Parathyroid adenoma (tissue), 2 donors: ENCODE data around the gene PDE6H.
A peak's percentile ranks its signal among the peaks of the same experiment; 100 is the strongest.

ENCODE experiments used
- H2AFZ ChIP-seq: fragments of 300-600 bp; sonication (generic); one replicate; pipeline ENCODE4 v1.7.0; 2017; ENCODE audit warnings: antibody characterized with exemption, mild to moderate bottlenecking
- H3K27ac ChIP-seq: fragments of 300-600 bp; sonication (generic); one replicate; pipeline ENCODE4 v1.7.0; 2017
- H3K27me3 ChIP-seq: fragments of 300-600 bp; sonication (generic); one replicate; pipeline ENCODE4 v1.7.0; 2017; ENCODE audit warnings: low read length; ENCODE audit not compliant: control insufficient read depth, insufficient read depth
- H3K36me3 ChIP-seq: fragments of 300-600 bp; sonication (generic); one replicate; pipeline ENCODE4 v1.7.0; 2017; ENCODE audit warnings: low read length; ENCODE audit not compliant: control insufficient read depth, insufficient read depth
- H3K4me1 ChIP-seq: fragments of 300-600 bp; sonication (generic); one replicate; pipeline ENCODE4 v1.7.0; 2017; ENCODE audit warnings: control low read depth
- H3K4me2 ChIP-seq: fragments of 300-600 bp; sonication (generic); one replicate; pipeline ENCODE4 v1.7.0; 2017; ENCODE audit warnings: low read length
- H3K4me3 ChIP-seq: fragments of 300-600 bp; sonication (generic); one replicate; pipeline ENCODE4 v1.7.0; 2017; ENCODE audit warnings: low read depth, low read length
- H3K79me2 ChIP-seq: fragments of 300-600 bp; sonication (generic); one replicate; pipeline ENCODE4 v1.7.0; 2017; ENCODE audit warnings: control low read depth
- H3K9ac ChIP-seq: fragments of 300-600 bp; sonication (generic); one replicate; pipeline ENCODE4 v1.7.0; 2017; ENCODE audit warnings: mild to moderate bottlenecking
- H3K9me3 ChIP-seq: fragments of 300-600 bp; sonication (generic); one replicate; pipeline ENCODE4 v1.7.0; 2017; ENCODE audit warnings: low read length; ENCODE audit not compliant: control insufficient read depth
- TF ChIP-seq, protein P1 (sequence below): fragments of 300-600 bp; sonication (generic); IDR thresholded peaks from one replicate; pipeline ENCODE4 v1.7.0; 2017; ENCODE audit warnings: antibody characterized with exemption, mild to moderate bottlenecking
- donor health status: primary hyperparathyroidism.

The PDE6H gene

DNA sequence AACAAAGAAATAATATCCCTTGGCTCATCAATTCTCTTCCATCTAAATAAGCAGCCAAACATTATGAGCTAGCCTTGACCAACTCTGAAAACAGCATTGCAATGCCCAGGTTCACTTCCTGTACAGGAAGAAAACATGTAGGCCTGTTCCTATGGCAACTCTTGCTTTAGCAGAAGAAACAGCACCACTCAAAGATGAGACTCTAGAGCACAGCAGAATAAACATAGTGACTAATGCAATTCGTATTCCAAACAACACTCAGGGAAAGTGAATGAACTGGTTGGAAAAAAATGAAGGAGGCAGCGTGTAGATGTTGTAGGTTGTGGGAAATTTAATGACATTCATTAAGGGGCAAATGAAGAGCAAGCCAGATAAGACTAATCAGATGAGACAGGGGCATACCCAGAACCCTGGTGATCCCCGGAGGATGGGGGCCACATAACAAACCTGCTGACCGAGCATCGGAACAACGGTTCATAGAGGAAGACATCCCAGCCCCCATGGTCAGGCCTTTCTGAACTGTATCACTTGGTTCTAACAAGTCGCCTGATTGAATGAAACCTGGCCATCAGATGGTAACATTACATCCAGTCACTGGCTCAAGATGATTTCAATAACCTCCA is 20.4 kb upstream of the PDE6H start:
- TF ChIP-seq, protein P1, sequence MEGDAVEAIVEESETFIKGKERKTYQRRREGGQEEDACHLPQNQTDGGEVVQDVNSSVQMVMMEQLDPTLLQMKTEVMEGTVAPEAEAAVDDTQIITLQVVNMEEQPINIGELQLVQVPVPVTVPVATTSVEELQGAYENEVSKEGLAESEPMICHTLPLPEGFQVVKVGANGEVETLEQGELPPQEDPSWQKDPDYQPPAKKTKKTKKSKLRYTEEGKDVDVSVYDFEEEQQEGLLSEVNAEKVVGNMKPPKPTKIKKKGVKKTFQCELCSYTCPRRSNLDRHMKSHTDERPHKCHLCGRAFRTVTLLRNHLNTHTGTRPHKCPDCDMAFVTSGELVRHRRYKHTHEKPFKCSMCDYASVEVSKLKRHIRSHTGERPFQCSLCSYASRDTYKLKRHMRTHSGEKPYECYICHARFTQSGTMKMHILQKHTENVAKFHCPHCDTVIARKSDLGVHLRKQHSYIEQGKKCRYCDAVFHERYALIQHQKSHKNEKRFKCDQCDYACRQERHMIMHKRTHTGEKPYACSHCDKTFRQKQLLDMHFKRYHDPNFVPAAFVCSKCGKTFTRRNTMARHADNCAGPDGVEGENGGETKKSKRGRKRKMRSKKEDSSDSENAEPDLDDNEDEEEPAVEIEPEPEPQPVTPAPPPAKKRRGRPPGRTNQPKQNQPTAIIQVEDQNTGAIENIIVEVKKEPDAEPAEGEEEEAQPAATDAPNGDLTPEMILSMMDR = no peak
- Histone ChIP-seq H3K79me2 (no peaks in the 10 kb centered on the region), H3K36me3 (no peaks in the 10 kb centered on the region), H3K9ac (no peak overlapping the region), H3K9me3 (no peaks in the 10 kb centered on the region), H3K4me2 (no peak overlapping the region), H3K27me3 (no peaks in the 10 kb centered on the region), H3K27ac (peak overlapping the region; percentile 60), H3K4me1 (peaks cover 4% of the 10 kb centered on the region), H2AFZ (no peak overlapping the region), H3K4me3 (no peak overlapping the region)

DNA sequence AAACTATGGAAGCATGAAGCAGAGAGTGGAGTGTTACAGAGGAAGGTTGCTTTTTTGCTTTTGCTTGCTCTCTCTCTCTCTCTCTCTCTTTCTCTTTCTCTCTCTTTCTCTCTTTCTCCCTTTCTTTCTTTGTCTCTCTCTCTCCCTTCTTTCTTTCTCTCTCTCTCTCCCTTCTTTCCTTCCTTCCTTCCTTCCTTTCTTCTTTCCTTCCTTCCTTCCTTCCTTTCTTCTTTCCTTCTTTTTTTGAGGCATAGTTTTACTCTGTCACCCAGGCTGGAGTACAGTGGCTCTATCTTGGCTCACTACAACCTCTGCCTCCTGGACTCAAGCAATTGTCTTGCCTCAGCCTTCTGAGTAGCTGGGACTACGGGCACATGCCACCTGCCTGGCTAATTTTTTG is 19.1 kb upstream of the PDE6H start:
- Histone ChIP-seq H3K9me3 (no peaks in the 10 kb centered on the region), H3K36me3 (no peaks in the 10 kb centered on the region), H2AFZ (no peak overlapping the region), H3K4me2 (no peak overlapping the region), H3K79me2 (no peaks in the 10 kb centered on the region), H3K4me3 (no peak overlapping the region), H3K27ac (peak overlapping the region; percentile 0), H3K27me3 (no peaks in the 10 kb centered on the region), H3K4me1 (peaks cover 4% of the 10 kb centered on the region), H3K9ac (no peak overlapping the region)
- TF ChIP-seq, protein P1 = no peak

DNA sequence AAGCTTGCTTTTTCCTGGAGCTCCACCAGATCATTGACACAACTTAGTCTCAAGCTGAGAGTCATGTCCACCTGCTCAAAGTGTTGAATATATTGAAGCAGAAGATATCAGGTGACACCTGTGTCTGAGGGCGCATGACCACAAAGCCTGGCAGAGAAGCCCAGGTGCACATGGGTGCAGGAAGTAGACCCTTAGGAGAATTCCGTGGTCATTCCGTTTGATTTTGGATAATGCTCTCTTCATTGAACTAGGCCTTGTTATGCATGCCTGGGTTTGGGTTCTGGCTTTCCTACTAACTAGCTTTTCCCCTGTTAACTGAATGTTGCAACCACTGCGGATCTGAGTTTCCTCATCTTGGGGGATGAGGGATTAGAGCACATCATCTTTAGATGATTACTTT is 18.6 kb upstream of the PDE6H start:
- Histone ChIP-seq H2AFZ (no peak overlapping the region), H3K4me3 (no peak overlapping the region), H3K9ac (no peak overlapping the region), H3K27ac (no peak overlapping the region), H3K27me3 (no peaks in the 10 kb centered on the region), H3K4me2 (no peak overlapping the region), H3K79me2 (no peaks in the 10 kb centered on the region), H3K9me3 (no peaks in the 10 kb centered on the region), H3K4me1 (peaks cover 2% of the 10 kb centered on the region), H3K36me3 (no peaks in the 10 kb centered on the region)
- TF ChIP-seq, protein P1 = no peak

DNA sequence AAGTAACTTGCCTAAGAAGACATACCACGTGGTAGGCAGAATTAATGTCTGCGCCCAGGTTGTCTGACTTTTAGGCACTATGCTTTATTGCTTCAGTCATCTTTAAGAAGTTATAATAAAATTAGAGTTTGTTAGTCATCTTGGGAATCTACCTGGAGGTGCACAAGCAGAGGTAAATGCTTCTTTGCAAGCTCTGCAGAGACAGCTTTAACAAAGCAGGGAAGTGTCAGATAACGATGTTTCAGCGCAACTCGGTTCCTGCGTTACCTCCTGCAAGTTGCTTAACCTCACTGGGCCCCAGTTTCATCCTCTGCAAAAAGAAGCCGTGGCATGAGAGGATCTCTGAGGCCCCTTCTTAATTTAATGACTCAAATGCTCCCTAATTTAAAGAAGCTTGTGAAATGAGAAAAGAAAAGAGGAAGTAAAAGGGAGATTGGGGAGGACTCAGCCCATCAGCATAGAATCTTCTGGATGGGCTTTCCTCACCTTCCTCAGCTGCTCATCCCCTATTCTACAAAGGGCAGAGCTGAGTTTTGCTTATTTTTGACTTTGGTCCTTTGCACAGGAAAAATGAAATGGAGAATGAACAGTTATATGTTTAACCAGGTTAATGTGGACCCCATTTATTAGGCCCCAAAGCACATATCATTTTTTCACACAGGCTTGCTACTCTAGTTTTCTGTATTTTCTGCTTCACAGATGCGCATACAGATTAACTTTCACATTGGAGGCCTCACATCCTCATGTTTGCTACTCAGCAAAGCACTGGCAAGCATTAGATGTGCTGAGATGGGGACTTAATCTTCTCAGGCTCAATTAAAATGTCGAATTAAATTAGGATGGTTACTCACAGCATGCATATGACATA is 16.6 kb upstream of the PDE6H start:
- no peaks in the 10 kb centered on the region for H3K79me2 ChIP-seq
- no peak overlapping the region for H3K27ac ChIP-seq
- no peak overlapping the region for H3K4me3 ChIP-seq
- no peaks in the 10 kb centered on the region for H3K27me3 ChIP-seq
- H2AFZ ChIP-seq = no peak overlapping the region
- no peak overlapping the region for H3K4me2 ChIP-seq
- H3K9ac ChIP-seq = no peak overlapping the region
- H3K36me3 ChIP-seq = no peaks in the 10 kb centered on the region
- TF ChIP-seq, protein P1 = no peak
- H3K4me1 ChIP-seq = peaks cover 2% of the 10 kb centered on the region
- no peaks in the 10 kb centered on the region for H3K9me3 ChIP-seq
